KOPT-K1 (cell line): ENCODE data around the gene CTDSPL.

ENCODE experiments used
- H3K27ac ChIP-seq: fragments of 200-600 bp; sonication (generic); 2 replicates; pipeline ENCODE4 v1.5.1; 2016; ENCODE audit warnings: antibody characterized with exemption, mild to moderate bottlenecking, low read depth, low read length; ENCODE audit not compliant: poor library complexity, severe bottlenecking
- H3K36me3 ChIP-seq: fragments of 200-600 bp; sonication (generic); 2 replicates; pipeline ENCODE4 v1.5.1; 2017; ENCODE audit warnings: antibody characterized with exemption, mild to moderate bottlenecking, low read length, moderate library complexity; ENCODE audit not compliant: insufficient read depth
- H3K9me3 ChIP-seq: fragments of 200-600 bp; sonication (generic); 2 replicates; pipeline ENCODE4 v1.5.1; 2017; ENCODE audit warnings: antibody characterized with exemption, low read length, mild to moderate bottlenecking; ENCODE audit not compliant: insufficient read depth, poor library complexity, severe bottlenecking

Gene CTDSPL

DNA sequence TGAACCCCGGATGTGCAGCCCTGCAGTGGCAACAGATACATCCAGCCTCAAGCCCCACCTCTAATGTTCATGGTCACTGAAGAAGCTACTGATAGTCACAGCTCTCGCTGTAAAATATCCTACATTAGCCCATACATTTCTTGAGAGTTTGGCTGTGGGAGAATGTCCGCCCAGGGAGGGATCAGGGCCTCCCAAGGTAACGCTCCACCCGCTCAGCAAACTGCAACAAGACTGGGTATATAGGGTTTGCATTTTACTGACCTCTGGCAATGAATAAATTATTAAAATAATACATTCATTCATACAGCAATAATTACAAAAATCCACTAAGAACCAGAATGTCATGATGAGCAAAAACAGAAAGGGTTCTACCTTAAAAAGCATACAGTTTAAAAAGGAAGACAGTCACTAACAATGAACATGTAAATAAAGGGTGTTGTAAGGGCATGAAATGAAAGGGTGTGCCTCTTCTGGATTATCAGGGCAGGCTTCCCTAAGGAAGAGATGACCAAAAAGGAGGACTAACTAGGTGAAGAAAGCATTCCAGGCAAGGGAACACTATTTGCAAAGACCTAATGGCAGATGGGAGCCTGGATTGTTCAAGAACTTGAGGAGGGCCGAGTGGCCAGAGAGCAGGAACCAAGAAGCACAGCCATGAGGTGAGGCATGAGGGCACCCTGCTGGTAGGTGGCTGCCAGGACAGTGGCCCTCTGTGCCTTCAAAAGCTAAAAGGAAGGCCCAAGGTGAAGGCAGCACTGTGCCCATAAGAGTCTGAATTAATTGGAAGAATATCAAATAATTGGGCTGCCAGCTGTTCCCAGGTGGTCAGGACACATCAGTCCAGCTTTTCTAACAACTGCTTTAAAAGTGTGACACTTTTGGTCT lies 28.1 kb upstream of the CTDSPL start:
- Histone ChIP-seq H3K36me3 (no peaks in the 10 kb centered on the region), H3K9me3 (no peaks in the 10 kb centered on the region), H3K27ac (no peak overlapping the region)

DNA sequence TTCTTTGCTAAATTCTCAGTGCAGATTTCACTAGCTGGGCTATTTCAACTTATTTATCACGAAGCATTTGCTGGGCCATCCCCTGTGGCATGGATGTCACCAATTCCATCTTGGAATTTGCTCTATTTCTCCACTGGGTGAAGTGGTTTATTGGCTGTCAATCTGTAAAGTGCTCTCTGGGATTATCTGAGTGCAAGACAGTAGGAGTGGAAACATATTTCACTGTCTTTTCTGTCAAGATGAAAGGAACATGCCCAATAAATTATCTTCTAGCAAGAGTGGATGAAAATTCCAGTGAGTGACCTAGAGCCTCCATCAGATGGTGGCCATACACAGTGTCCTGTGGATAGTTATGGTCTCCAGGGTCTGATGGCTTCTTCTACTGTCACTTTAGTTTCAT lies 25.1 kb upstream of the CTDSPL start:
- H3K27ac ChIP-seq, result no peak overlapping the region
- no peaks in the 10 kb centered on the region for H3K9me3 ChIP-seq
- H3K36me3 ChIP-seq, result no peaks in the 10 kb centered on the region

DNA sequence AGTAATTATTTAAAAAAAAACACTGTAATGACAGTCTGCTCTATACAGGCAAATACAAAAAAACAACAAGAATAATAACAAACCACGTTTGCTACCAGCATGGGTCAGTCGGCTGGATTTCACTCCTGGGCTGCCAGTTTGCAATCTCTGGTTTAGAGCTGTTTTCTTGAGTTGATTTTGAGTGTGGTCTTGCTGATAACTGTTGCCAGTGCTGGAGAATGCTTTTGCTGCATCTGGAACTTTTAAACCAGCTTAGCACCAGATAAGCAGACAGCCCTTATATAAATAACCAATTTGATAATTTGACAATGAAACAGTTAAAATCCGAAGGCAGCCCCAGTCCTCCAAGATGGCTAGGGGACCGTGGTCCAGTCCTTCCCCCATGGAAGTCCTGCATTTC lies 14.0 kb upstream of the CTDSPL start:
- Histone ChIP-seq H3K27ac (no peak overlapping the region), H3K9me3 (no peaks in the 10 kb centered on the region), H3K36me3 (no peaks in the 10 kb centered on the region)

DNA sequence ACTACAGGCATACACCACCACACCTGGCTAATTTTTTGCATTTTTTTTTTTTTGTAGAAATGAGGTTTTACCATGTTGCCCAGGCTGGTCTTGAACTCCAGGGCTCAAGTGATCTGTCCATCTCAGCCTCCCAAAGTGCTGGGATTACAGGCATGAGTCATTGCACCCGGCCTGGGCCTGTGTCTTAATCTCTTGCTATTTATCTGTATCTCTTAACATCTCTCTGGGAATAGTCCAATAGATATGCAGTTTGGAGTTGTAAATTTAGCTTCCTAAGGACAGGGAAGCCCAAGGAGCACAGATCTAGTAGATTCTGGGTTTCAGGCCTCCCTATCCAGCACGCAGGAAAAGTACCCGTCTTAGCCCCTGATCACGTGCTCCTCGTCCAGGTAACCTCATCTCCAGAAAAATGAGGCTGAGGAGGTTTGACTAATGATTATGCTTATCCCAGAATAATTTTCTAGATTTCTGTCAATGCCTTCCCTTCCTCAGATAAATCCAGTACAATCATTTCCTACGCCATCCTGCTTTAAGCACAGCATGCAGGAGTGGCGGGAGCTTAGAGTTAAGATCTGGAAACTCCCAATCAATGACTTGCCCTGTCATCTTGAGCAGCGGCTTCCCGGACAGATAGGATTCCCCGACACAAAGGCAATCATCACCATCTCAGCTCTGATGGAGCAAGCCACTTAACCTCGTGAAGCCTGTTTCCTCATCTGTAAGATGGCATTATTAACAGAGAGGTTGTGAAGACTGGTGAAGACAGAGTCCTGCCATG lies 12.3 kb upstream of the CTDSPL start:
- no peak overlapping the region for H3K27ac ChIP-seq
- no peaks in the 10 kb centered on the region for H3K36me3 ChIP-seq
- H3K9me3 ChIP-seq, result no peaks in the 10 kb centered on the region

DNA sequence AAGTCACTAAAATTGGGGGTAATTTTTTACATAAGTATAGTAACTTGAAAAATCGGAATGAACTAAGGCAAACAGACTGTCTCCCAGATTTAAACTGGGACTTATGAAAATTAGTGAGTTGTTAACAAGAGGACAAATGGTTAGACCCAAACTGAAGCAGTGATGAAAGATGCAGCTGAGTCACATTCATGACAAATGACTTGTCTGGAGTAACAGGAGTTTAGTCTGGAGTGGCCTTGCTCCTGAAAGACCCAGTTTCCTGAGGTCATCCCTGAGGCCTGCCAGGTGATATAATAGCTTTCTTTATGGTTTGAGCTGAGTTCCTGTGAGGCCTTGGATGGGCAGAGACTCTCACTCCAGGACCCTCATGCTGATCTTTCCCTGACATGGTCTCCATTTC lies 9.6 kb upstream of the CTDSPL start:
- Histone ChIP-seq H3K9me3 (no peaks in the 10 kb centered on the region), H3K36me3 (no peaks in the 10 kb centered on the region), H3K27ac (no peak overlapping the region)

DNA sequence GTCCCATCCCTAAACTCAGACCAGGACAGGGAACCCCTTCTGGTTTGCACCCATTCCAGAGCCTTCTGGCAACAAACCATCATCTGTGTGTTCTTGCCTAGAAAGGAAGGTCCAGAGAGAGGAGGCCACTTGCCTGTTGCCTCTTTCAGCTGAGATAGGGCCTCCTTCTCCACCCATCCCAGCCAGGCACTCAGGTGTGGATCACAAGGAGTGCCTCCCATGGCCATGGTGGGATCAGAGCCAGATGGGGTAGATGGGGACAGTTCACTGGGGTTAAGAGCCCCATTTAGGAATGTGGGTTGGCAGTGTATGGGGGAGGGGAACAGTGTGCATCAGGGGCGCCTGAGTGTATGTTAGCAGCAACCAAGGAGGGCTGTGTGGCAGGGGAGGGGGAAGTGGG lies 8.9 kb upstream of the CTDSPL start:
- H3K36me3 ChIP-seq, result no peaks in the 10 kb centered on the region
- H3K27ac ChIP-seq, result no peak overlapping the region
- H3K9me3 ChIP-seq, result no peaks in the 10 kb centered on the region

DNA sequence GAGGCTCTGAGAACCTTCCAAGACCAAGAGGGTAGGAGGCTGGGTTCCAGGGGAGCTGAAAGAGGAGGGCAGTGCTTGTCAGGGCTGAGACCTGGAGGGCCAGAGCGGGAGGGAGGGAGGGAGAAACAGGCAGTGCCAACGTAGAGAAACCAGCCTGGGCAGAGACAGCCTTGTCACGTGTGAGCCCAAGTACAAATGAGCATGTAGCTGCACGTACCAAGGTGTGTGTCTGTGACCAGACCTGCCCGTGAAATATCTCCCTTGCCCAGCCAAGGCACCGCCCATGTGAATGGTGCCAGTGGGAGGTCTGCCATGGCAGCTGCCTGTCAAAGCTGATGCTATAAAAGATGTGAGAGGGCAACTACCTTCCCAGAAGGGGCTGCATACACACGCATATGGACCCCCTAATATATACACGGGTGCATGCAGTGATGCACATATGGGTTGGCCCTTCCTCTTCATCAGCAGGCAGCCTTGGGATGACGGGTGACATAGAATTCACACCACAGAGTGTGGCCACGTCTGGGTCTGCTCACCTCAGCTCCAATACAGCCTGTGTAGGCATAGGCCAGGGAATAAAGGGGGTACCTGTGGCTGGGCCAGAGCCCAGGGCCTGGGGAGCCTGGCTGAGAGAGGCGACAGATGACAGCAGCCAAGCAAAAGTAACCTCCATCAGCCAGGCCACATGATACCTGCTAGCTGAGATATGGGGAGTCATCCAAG lies 7.8 kb upstream of the CTDSPL start:
- no peaks in the 10 kb centered on the region for H3K9me3 ChIP-seq
- H3K36me3 ChIP-seq, result no peaks in the 10 kb centered on the region
- H3K27ac ChIP-seq, result no peak overlapping the region

DNA sequence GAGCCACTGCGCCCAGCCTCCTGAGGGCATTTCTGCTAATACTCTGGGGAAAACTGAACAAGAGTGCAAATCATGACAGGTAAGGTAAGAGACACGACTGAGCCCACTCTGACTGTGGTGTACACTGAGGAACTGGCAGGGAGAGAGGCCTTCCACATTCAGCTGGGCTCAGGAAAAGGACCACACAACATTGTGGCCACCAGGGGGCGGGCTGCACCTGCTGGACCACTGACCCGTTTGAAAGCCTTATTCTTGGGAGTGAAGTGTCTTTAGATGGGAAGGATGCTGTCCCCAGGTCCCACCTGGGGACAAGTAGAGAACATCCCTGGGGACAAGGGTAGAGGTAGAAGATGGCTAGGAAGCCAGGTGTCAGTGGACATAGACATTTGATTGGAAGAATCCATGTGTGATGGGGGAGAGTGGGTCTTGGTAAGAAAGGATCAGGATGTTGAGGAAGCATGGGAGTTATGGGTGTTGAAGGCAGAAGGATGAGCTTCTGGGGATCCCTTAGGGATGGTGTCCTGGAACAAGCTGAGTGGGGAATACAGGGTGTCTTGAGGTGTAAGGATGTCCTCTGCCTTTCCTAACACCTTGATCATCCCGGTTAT lies 6.2 kb upstream of the CTDSPL start:
- Histone ChIP-seq H3K9me3 (no peaks in the 10 kb centered on the region), H3K27ac (no peak overlapping the region), H3K36me3 (no peaks in the 10 kb centered on the region)

DNA sequence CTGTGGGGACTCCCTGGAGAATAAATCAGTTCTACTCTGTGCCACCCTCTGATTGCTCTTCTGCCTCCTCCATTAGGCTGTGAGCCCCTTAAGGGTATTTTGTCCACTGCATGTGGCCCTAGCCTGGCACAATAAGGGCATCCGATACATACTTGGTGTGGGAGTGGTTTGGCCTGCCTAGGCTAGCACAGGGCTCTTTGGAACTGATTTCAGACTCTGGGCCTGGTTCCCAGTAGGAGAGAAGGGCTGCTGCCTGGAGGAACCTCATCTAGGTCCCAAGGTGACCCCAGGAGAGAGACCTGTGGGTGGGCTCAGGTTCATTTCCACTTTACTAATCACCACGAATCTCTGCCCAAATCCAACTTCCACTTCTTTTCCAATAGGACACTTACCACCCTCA lies 5.3 kb upstream of the CTDSPL start:
- Histone ChIP-seq H3K9me3 (no peaks in the 10 kb centered on the region), H3K27ac (no peak overlapping the region)

DNA sequence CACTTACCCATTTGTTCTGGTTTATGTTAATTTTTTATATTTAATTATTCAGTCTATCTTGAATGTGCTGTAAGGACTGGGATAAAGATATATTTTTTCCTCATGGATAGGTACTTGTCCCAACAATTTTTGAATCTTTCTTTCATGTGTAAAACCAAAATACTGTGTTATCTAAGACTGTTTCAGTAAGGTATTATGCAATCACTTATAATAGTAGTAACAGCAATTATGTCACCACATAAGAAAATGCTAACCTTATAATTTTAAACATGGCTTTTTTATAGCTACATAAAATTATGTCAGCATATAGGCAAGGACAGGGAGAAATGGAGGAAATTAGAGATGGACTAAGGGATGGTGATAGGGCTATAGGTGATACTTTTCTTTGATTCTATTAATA lies 2.9 kb upstream of the CTDSPL start:
- no peaks in the 10 kb centered on the region for H3K9me3 ChIP-seq
- H3K36me3 ChIP-seq, result no peaks in the 10 kb centered on the region
- no peak overlapping the region for H3K27ac ChIP-seq

More for the DNA sequence above, 5.3 kb upstream of the CTDSPL start:
- no peaks in the 10 kb centered on the region for H3K36me3 ChIP-seq

DNA sequence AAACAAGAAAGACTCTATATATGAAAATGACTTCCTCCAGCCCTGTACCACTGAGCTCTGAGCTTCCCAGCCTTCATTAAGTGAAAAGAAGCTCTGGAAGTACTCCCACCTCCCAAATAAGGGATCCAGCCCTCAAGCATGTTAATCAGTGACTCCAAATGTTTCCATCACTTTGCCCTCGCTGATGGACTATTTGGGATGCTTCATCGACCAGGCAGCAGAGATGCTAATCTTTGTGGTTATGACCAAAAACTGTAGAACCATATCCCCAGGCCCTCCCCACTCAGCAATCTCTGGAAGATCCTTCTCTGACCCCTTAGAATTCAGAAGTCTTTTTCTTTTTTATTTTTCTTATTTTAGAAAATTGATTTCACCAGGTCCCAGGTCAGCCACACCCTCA lies 2.3 kb upstream of the CTDSPL start:
- H3K27ac ChIP-seq, result no peak overlapping the region
- no peaks in the 10 kb centered on the region for H3K36me3 ChIP-seq
- H3K9me3 ChIP-seq, result no peaks in the 10 kb centered on the region

DNA sequence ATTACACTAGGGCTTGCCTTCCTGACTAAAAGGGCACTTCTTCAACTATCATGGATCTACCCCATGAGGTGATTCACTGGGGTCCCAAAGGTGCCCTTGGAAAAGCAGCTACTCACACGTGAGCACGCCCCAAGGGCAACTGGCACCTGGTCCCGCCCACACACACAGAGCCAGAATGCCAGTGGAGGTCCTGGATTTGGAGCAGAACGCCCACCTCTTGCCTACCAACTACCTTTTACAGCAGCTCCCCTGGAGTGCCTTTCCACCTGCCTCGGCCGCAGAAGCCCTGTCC lies 1.8 kb upstream of the CTDSPL start:
- H3K36me3 ChIP-seq, result no peaks in the 10 kb centered on the region
- H3K27ac ChIP-seq, result peak overlapping the region; percentile 64
- no peaks in the 10 kb centered on the region for H3K9me3 ChIP-seq

DNA sequence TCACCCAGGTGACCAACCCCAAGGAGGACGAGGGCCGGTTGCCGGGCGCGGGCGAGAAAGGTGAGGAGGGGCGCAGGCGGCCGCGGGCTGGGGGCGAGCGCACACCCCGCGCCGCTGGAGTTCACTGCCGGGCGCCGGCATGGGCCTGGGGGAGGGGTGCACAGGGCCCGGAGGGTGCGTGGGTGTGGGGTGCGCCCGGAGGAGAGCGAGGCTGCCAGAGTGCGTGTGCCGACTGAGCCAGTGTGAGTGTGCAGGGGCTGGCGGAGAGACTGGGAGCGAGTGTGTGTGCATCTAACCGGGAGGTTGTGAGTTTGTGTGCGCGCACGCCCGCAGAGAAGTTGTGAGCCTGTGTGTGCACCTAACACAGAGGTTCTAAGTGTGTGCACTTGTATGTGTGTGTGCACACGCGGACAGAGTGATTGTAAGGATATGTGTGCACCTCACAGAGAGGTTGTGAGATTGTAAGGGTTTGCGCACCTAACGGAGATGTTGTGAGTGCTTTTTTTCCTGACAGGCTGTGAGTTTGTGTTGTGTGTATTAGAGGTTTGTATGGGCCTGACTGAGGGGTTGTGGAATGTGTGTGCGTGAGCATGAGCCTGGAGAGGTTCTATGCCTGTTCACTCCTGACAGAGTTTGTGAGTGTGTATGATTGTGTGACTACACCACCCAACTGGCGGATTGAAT lies 681 bp downstream of the CTDSPL start:
- Histone ChIP-seq H3K27ac (peak overlapping the region; percentile 34), H3K36me3 (no peaks in the 10 kb centered on the region), H3K9me3 (no peaks in the 10 kb centered on the region)

DNA sequence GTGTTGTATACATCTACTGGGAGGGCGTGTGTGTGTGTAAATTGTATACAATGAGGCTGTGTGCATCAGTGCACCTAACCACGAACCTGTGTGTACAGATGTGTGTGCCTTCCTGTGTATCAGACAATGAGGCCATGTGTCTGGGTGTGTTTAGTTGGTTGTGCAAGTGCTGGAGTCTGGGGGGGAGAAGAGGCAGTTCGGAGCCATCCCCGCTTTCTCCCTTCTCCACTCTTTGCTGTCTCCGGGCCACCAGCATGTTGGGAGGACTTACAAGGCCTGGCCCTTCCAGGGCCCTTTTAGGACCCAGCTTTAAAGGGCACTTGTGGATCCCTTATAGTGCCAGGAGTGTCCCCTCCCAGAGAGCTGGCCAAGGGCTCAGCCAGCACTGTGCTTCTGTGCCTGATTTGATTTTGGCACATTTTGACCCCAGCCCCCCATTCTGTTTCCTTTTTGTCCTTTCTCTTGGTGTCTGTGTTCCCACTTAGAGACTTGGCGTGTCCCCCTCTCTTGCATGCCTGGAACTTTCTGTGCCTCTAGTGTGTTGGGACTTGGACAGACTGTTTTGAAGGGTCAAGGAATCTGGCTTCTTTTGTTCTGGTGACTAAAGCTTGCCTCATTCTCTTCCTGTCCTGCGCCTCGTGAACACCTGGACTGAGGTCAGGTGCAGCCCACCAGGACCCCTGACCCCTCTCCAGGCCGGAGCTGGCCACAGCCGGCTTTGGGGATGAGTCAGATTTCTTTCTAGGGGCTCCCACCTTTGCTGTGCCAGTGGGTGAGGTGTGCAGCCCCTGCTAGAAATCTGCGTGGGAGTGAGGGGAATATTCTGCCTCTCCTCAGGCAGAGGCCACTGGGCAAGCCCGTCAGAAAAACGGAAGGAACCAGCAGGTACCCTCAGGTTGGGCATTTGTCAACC lies 1.5 kb downstream of the CTDSPL start:
- Histone ChIP-seq H3K27ac (no peak overlapping the region), H3K9me3 (no peaks in the 10 kb centered on the region), H3K36me3 (no peaks in the 10 kb centered on the region)
